22Rv1 (cell line): ENCODE results near the gene ENO1.
"Not testable (repeated sequence)": the region's sequence is repeated elsewhere in the genome, so short reads cannot be mapped to it uniquely, and the experiment has no call there.

Experiments used
- H3K27ac ChIP-seq: fragments of 450-650 bp; 2 replicates; pipeline ENCODE4 v1.5.1; 2017
- ZFX ChIP-seq: fragments of 450-650 bp; IDR thresholded peaks from 2 replicates; pipeline ENCODE4 v1.6.1; 2017; ENCODE audit warnings: antibody characterized with exemption, borderline replicate concordance
- TF ChIP-seq, protein P1 (sequence below): fragments of 450-650 bp; IDR thresholded peaks from 2 replicates; pipeline ENCODE4 v1.5.1; 2017; ENCODE audit warnings: mild to moderate bottlenecking

ENO1 gene

GRCh38 chr1:8878448-8878697 is at the start of gene ENO1:
Gene ENO1 (minus strand): TSS chr1:8878686. CDS start chr1:8874908, 3,778 bp downstream.
- H3K27ac ChIP-seq, result peak within 1 kb of the TSS; percentile 86
- no peak for TF ChIP-seq ZFX
- TF ChIP-seq, protein P1, sequence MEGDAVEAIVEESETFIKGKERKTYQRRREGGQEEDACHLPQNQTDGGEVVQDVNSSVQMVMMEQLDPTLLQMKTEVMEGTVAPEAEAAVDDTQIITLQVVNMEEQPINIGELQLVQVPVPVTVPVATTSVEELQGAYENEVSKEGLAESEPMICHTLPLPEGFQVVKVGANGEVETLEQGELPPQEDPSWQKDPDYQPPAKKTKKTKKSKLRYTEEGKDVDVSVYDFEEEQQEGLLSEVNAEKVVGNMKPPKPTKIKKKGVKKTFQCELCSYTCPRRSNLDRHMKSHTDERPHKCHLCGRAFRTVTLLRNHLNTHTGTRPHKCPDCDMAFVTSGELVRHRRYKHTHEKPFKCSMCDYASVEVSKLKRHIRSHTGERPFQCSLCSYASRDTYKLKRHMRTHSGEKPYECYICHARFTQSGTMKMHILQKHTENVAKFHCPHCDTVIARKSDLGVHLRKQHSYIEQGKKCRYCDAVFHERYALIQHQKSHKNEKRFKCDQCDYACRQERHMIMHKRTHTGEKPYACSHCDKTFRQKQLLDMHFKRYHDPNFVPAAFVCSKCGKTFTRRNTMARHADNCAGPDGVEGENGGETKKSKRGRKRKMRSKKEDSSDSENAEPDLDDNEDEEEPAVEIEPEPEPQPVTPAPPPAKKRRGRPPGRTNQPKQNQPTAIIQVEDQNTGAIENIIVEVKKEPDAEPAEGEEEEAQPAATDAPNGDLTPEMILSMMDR, result no peak

DNA sequence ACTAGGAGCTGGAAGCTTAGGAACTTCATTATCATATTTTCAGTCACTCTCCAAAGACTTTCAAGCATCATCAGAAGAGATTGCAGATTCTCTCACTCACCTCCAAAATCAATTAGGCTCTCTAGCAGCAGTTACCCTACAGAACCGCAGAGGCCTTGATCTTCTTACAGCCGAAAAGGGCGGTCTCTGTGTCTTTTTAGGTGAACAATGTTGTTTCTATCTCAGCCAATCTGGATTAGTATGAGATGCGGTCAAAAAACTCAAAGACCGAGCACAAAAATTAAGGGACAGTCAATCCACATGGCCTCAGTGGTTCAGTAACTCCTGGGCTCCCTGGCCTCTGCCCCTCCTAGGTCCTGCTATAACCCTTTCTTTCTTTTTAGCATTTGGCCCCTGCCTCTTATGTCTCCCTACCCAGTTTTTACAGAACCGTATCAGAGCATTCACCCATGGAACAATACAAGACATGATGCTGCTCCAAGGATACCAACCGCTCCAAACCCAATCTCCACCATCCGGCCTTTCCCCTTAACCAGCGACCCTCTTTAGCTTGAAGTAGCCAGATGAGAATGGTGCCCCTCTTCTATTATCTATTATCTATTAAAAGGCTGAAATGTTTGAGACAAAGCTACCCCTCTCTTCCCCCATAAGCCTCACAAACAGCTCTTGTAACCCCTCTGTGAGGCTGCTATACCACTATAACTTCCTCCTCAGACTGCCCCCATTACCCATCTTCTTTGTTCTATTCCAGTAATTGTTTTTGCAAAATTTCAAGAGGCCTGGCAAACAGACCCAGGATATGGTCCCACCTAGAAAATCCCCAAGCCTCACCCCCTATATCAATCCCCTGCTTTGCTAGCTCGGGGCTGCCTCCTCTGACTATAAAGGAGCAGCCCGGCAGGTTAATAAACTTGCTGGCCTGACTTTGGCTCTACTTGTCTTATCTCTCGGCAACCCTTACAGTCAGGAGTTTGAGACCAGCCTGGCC is 48.5 kb upstream of the ENO1 start:
- TF ChIP-seq, protein P1, result no peak
- TF ChIP-seq ZFX, result no peak
- no peak overlapping the region for H3K27ac ChIP-seq

GRCh38 chr1:8925960-8926359 is 47.5 kb upstream of the ENO1 start:
- H3K27ac ChIP-seq, result no peak overlapping the region
- TF ChIP-seq ZFX, result no peak
- TF ChIP-seq, protein P1, result no peak

DNA sequence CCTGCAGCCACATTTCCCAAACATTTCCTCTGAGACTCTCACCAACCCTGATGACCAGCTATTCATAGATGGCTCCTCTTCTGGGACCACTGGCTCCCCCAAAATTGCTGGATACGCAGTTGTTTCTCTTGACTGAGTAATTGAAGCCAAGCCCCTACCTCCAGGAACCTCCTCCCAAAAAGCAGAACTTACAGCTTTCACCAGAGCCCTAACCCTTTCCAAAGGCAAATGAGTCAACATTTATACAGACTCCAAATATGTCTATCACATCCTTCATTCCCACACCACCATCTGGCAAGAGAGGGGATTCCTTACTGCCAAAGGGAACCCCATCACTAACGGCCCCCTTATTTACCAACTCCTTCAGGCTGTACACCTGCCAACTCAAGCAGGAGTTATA is 46.9 kb upstream of the ENO1 start:
- no peak for TF ChIP-seq ZFX
- TF ChIP-seq, protein P1, result no peak

GRCh38 chr1:8922962-8923361 is 44.5 kb upstream of the ENO1 start:
- TF ChIP-seq ZFX, result no peak
- TF ChIP-seq, protein P1, result no peak
- no peak overlapping the region for H3K27ac ChIP-seq

More for the DNA sequence above, 46.9 kb upstream of the ENO1 start:
- H3K27ac ChIP-seq, result no peak overlapping the region

- H3K27ac ChIP-seq, result not testable (repeated sequence)
Measured at GRCh38 chr1:8917536-8917935, 39.0 kb upstream of the ENO1 start.

DNA sequence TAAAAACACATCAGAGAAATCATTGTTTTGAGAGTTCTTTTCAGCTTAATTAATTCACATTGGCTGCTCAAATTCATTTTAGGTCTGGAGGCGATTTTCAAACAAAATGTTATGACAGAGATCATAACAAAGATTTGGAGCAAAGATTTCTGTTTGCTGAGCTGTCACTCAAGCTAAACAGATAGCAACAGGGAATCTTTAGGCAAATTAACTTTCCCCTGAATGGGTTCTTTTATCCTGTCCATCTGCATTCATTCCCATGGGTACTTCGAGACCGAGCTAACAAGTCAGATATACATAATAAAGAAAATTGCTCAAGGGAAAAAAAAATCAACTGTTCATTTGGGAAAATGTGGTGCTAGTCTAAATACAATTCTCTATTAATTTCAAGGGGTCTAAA is 37.0 kb upstream of the ENO1 start:
- no peak overlapping the region for H3K27ac ChIP-seq
- TF ChIP-seq, protein P1, result no peak
- no peak for TF ChIP-seq ZFX
